GM12874 (cell line): Measurements from ENCODE around the gene PRDM16.

Experiments used
- TF ChIP-seq, protein P1 (sequence below): IDR thresholded peaks from 2 replicates; pipeline ENCODE4 v1.5.1; 2011; ENCODE audit warnings: low read depth, mild to moderate bottlenecking, control low read depth, low read length, moderate library complexity; ENCODE audit not compliant: insufficient read depth

PRDM16 gene

DNA sequence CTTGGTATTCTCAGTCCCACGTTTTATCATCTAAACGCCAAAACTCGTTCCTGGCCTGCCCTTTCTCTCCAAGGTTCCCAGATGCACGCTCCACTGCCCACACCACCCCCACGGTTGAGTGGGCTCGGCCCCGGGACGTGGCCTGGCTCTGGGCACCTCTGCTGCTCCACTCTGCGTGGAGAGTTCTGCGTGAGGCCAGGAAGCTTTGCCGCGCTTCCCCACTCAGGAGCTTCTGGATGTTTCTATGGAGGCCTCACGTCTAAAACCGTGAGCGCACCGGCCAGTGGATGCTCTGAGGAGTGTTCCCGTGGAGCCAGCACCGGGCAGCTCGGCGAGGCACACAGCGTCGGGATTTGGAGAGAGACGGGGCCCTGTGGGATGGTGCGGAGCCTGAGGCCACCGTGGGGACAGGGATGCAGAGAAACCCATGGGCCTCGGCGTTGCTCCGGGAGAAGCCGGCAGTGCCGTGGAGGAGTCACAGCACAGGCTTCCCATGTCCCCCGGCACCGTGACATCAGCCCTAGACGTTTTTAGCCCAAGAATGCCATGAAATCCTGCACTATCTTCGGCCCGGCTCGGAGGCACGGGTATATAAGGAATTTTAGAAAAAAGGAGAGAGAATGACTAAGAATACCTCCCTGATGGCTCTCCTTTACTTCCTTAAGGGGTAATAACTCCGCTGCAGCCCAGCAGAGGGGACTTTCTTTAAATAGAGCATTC, 125.9 kb downstream of the PRDM16 start:
- TF ChIP-seq, protein P1, sequence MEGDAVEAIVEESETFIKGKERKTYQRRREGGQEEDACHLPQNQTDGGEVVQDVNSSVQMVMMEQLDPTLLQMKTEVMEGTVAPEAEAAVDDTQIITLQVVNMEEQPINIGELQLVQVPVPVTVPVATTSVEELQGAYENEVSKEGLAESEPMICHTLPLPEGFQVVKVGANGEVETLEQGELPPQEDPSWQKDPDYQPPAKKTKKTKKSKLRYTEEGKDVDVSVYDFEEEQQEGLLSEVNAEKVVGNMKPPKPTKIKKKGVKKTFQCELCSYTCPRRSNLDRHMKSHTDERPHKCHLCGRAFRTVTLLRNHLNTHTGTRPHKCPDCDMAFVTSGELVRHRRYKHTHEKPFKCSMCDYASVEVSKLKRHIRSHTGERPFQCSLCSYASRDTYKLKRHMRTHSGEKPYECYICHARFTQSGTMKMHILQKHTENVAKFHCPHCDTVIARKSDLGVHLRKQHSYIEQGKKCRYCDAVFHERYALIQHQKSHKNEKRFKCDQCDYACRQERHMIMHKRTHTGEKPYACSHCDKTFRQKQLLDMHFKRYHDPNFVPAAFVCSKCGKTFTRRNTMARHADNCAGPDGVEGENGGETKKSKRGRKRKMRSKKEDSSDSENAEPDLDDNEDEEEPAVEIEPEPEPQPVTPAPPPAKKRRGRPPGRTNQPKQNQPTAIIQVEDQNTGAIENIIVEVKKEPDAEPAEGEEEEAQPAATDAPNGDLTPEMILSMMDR = no peak

DNA sequence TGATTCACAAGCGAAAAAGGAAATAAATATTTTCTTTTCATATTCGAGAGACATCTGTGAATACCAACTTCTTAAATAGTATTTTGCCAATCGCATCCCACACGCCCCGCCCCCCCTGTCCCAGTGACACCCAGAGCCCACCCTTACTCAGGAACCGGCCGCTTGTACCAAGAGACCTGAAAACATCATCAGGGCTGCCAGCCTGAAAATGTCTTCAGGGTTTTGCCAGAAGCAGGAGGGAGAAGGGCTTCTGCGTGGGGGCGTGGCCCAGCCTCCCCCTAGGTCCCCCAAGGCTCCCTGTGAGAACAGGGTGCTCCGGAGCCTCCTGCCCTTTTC, 126.4 kb downstream of the PRDM16 start:
- TF ChIP-seq, protein P1 = no peak

DNA sequence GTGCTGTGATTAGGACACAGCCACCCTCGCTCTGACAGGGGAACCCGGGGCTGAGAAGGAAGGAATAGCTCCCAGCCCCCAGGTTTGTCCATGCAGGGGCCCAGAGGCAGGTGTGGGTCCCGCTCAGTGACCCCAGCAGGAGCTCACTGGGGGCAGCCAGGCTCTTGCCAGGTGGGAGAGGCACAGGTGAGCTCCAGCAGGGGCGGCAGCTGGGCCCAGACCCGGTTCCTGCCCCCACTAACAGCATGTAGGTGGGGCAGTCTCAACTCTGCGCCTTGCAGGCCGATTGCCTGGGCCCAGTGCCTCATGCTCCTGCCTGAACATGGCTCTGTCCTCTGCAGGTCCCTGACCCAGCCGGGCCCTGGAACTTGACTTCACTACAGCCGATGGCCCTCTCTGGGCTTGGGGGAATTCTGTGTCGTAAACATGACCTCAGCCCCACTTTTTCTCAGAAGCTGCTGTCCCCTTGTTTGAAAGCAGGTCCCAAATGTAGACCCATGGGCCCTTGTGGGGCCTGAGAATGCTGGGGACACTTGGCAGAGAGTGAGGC, 127.0 kb downstream of the PRDM16 start:
- TF ChIP-seq, protein P1 = no peak

DNA sequence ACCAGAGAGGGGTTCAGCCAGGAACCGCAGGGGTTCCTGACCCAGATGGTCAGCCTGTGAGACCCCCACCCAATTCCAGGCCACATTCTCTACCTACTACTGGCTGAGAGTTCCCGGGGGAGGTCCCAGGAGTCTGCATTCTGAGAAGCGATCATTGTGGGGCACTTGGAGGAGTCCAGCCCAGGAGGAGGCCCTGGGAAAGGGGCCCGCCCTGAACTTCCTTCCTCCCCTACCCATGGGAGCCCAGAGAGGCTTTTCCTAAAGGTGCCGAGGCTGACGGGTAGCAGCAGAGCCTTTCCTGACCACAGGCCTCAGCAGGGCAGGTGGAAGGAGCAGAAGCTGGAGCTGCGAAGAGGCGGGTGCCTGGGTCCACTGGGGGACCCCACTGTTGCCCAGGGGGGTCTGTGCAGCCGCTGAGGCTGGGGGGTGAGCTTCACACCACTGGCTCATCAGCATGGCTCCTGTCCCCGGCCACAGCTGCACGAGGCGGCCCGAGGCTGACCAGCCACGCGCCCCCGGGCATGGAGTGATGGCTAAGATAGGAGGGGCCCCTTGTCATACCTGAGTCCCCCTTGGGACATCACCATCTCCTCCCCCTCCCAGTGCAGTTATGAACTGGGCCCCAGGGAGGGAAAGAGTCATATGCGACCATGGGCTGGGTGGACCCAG, 127.7 kb downstream of the PRDM16 start:
- TF ChIP-seq, protein P1 = no peak

DNA sequence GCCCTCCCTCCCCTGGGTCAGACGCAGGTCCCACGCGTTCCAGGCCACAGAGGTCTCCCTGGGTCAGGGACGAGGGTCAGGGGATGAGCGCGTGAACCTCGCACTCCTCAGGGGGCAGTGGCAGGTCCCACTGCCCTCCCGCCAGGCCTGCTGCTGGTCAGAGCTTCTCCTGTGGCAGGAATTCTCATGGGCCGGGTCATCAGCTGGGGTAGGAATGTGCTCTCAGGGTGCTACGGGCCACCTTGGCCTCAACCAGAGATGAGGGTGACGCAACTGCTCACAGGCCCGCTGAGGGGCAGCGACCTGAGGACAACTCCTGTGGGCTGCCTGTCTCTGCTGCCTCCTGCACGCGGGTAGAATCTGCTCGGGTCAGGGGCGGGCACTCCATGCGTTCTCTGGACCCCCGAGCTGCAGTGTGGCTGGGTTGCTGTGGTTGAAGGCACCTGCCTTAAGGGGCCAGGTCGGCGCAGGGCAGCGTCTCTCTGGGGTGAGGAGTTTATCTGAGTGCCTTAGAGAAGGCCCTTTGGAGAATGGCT, 128.8 kb downstream of the PRDM16 start:
- TF ChIP-seq, protein P1 = no peak

DNA sequence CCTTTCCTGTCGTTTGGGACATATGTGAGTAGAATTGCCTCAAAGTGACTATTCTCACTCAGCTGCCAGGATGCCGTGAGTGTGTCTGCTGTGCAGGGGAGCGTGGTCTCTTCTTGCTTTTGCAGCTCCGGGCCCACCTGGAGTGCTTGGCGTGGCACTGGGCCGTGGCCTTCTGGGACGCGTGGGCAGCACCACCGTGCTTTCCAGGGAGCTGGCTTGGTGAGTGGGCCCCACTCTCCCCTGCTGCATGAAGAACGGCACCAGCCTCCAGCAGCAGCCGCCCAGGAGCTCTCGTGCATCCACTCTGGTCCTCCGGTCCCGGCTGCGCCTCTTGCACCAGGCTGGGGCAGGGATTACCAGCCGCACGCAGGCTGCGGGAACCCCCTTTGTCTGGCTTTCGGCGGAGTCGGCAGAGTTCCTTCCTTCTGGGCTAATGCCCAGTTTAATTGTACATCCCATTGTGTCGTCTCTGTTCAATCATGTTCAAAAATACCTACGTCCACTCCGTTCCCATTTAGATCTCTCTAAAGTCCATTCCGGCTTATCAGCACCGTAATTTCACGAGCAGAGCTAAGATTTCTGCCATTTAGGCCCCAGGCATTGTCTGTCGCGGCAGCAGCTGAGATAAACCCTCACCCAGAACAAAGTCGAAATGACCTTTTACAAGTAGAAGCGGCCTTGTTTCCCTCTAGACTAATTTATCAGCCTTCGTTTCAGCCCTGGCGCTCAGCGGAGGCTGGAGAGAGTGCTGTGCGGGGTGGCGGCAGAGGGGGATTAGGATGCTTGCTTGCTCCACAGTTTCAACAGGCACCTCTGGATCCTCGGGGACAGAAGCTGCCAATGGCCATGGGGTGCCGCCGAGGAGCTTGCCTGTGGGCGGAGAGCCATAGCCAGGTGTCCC, 129.6 kb downstream of the PRDM16 start:
- TF ChIP-seq, protein P1 = no peak

DNA sequence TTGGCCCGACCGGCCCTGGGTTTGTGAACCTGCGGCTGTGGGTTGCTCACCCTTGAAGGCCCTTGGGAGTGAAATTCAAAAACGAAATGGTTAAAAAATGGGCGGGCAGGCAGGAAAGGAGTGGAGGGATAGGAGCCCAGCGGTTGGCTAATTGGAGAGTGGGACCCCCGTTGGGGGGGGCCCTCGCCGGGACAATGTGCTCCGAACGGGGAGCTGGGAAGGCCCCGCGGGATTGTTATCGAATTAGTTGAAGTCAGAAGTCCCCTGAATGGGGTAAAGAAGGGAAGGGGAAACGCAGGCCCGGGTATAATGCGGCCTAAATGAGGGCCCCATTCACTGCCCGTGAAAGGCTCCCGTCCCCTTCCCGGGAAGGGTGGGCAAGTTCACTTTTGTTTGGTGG, 135.7 kb downstream of the PRDM16 start:
- TF ChIP-seq, protein P1 = no peak
